Upper lobe of left lung (tissue), 6 donors: ENCODE measurements around the gene PSORS1C1. TPM values are rescaled to one million over a fixed set of nuclear protein-coding genes. Genes with fewer than 3 reads are reported as not detected.

Experiments used
- ATAC-seq, 2 donors: fragments of 200-7000 bp; cut with Tn5 transposase; one replicate each; pipeline ENCODE4 v1.9.1; 2022; ENCODE audit warnings: mild to moderate bottlenecking in 2 of 2, moderate library complexity in 2 of 2; ENCODE audit not compliant: low FRiP score in 2 of 2
- DNase-seq, 2 donors: peaks; one replicate each; pipeline ENCODE4 v3.0.0-alpha.2; 2019 to 2020
- H3K27ac ChIP-seq, 4 donors: fragments of 200-600 bp; sonication (generic); one replicate each; pipeline ENCODE4 v1.5.1; 2016 to 2019
- H3K27me3 ChIP-seq, 4 donors: fragments of 200-600 bp; sonication (generic); one replicate each; pipeline ENCODE4 v1.5.1; 2017 to 2019
- H3K36me3 ChIP-seq, 4 donors: fragments of 200-600 bp; sonication (generic); one replicate each; pipeline ENCODE4 v1.5.1; 2016 to 2019
- H3K4me1 ChIP-seq, 4 donors: fragments of 200-600 bp; sonication (generic); one replicate each; pipeline ENCODE4 v1.5.1; 2018 to 2019
- H3K4me3 ChIP-seq, 4 donors: fragments of 200-600 bp; sonication (generic); one replicate each; pipeline ENCODE4 v1.5.1; 2017 to 2019; ENCODE audit warnings: mild to moderate bottlenecking in 2 of 4, moderate library complexity in 1 of 4
- H3K9me3 ChIP-seq, 4 donors: fragments of 200-600 bp; sonication (generic); one replicate each; pipeline ENCODE4 v1.5.1; 2018 to 2019
- EP300 ChIP-seq, 4 donors: sonication (generic); formaldehyde crosslinking; IDR thresholded peaks; one replicate each; pipeline ENCODE4 v1.5.1; 2017; ENCODE audit warnings: antibody characterized with exemption in 4 of 4, control low read depth in 2 of 4
- POLR2A ChIP-seq, 4 donors: fragments of 450-650 bp; IDR thresholded peaks; one replicate each; pipeline ENCODE4 v1.5.1; 2016 to 2017; ENCODE audit warnings: antibody characterized with exemption in 4 of 4, mild to moderate bottlenecking in 2 of 4
- POLR2AphosphoS5 ChIP-seq, 2 donors: sonication (generic); formaldehyde crosslinking; IDR thresholded peaks; one replicate each; pipeline ENCODE4 v1.5.1; 2017; ENCODE audit warnings: antibody characterized with exemption in 2 of 2
- WGBS, 2 donors: methylation state at CpG; one replicate each; pipeline ENCODE4 v1.1.5; 2017 to 2018; 5-methylcytosine and 5-hydroxymethylcytosine counted together
- total RNA-seq, 6 donors: library from RNA; depleted of rRNA in 4 of 6; stranded (reverse); fragments of >200 nt in 4 of 6; gene quantifications; one replicate each; pipeline versions ENCODE4 v1.1.0 to v1.2.1, GENCODE V29; 2016 to 2021
- TF ChIP-seq, protein P1 (sequence below), 6 experiments: fragments of 450-650 bp in 4 of 6; fragments of 200-600 bp in 2 of 6; sonication (generic) in 2 of 6; IDR thresholded peaks; one replicate each; pipeline ENCODE4 v1.5.1; 2016 to 2019; ENCODE audit warnings: antibody characterized with exemption in 6 of 6
- donor health status: DM: no; HTN: no; CAD: no; lungs with moderate emphysema.
- donor health status: DM: no; HTN: yes; CAD: no; lungs with severe emphysema.

PSORS1C1 gene
- total RNA-seq, 6 donors from 2014 or later = 3.2 to 9.4 (median 4.4) TPM

DNA sequence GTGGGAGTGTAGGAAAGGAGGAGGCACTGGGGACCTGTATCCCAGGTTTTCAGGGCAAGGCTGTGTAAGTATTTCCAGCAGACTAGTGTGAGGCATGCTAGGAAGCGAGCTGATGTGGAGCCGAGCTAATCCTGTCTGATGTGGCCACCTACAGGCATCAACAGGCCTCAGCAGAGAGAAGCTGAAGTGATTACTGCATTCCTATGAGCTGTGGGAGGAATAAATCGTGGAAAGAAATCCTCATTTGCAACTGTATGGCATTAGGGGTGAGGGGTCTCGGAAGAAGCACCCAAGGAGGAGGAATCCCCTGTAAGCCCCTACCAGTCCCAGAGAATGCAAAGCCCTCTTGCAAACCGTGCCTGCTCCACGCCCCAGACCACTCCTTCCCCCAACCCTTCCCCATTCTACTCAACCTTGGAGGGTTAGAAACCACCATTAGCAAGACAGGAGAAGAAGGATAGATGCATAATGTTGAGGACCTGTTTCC is 43.8 kb upstream of the PSORS1C1 start:
- 50 to 67% methylated on average over 6 of the region's 6 CpGs for WGBS, 2 donors
- Histone ChIP-seq H3K9me3 (no peaks in the 10 kb centered on the region), H3K27ac (no peak overlapping the region), H3K27me3 (no peaks in the 10 kb centered on the region), H3K36me3 (no peaks in the 10 kb centered on the region), H3K4me3 (no peak overlapping the region), H3K4me1 (peaks cover 7 to 10% (median 9%) of the 10 kb centered on the region in 4 donors)
- ATAC-seq = peak in 1 of 2 donors; percentile 82
- TF ChIP-seq, protein P1, sequence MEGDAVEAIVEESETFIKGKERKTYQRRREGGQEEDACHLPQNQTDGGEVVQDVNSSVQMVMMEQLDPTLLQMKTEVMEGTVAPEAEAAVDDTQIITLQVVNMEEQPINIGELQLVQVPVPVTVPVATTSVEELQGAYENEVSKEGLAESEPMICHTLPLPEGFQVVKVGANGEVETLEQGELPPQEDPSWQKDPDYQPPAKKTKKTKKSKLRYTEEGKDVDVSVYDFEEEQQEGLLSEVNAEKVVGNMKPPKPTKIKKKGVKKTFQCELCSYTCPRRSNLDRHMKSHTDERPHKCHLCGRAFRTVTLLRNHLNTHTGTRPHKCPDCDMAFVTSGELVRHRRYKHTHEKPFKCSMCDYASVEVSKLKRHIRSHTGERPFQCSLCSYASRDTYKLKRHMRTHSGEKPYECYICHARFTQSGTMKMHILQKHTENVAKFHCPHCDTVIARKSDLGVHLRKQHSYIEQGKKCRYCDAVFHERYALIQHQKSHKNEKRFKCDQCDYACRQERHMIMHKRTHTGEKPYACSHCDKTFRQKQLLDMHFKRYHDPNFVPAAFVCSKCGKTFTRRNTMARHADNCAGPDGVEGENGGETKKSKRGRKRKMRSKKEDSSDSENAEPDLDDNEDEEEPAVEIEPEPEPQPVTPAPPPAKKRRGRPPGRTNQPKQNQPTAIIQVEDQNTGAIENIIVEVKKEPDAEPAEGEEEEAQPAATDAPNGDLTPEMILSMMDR (IDR thresholded peaks at IDR 0.05) = peak in 3 of 6 experiments; percentile 35 to 70 (median 54)
- TF ChIP-seq POLR2A (IDR thresholded peaks at IDR 0.05) = no peak
- TF ChIP-seq POLR2AphosphoS5 (IDR thresholded peaks at IDR 0.05) = no peak
- TF ChIP-seq EP300 (IDR thresholded peaks at IDR 0.05) = no peak
- DNase-seq = peak in 1 of 2 donors; percentile 70

DNA sequence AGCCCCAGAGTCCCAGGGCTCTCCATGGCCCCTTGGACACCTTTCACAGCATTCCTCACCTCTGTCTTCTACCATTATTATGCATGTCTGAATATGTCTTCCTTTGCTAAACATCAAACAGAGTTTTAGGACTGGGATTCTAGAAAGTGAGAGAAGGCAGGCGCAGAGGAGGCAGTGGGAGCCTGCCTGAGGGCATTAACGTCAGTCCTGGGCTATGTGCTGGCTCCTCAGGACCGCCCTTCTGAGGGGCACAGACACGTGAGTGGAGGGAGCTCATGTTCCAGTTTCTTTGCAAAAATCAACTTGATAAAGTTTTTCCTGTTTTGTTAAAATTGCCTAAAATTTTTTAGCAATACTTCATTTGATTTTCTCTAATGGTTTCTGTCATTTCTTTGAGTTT is 40.2 kb upstream of the PSORS1C1 start:
- Histone ChIP-seq H3K4me3 (no peak overlapping the region), H3K9me3 (no peaks in the 10 kb centered on the region), H3K27ac (no peak overlapping the region), H3K36me3 (no peaks in the 10 kb centered on the region), H3K27me3 (no peaks in the 10 kb centered on the region), H3K4me1 (peaks cover 7 to 11% (median 9%) of the 10 kb centered on the region in 4 donors)
- ATAC-seq (no peak), DNase-seq (no peak)
- TF ChIP-seq POLR2AphosphoS5 (IDR thresholded peaks at IDR 0.05) (no peak), EP300 (IDR thresholded peaks at IDR 0.05) (no peak), POLR2A (IDR thresholded peaks at IDR 0.05) (no peak)
- TF ChIP-seq, protein P1 (IDR thresholded peaks at IDR 0.05) = no peak
- WGBS, 2 donors = 95 to 96% methylated on average over 4 of the region's 4 CpGs

DNA sequence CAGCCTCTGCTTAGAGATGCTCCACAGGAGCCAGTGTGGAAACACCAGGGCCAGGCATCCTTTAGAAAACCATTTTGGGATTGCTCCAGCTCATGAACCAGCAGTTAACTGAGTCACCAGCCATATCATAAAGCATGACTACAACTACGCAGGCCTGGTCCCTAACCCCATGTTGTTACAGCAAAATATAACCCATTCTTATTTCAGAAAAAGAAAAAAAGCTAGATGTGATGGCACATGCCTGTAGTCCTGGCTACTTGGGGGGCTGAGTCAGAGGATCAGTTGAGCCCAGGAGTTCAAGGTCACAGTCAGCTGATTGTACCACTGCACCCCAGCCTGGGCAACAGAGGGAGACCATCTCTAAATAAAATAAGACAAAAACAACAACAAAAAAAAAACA is 39.1 kb upstream of the PSORS1C1 start:
- no peak overlapping the region for H3K27ac ChIP-seq
- H3K4me3 ChIP-seq = no peak overlapping the region
- no peaks in the 10 kb centered on the region for H3K27me3 ChIP-seq
- H3K36me3 ChIP-seq = no peaks in the 10 kb centered on the region
- DNase-seq = no peak
- no peaks in the 10 kb centered on the region for H3K9me3 ChIP-seq
- no peak for ATAC-seq
- TF ChIP-seq, protein P1 (IDR thresholded peaks at IDR 0.05) = no peak
- no peak for TF ChIP-seq EP300 (IDR thresholded peaks at IDR 0.05)
- TF ChIP-seq POLR2A (IDR thresholded peaks at IDR 0.05) = no peak
- TF ChIP-seq POLR2AphosphoS5 (IDR thresholded peaks at IDR 0.05) = no peak
- WGBS, 2 donors = 92 to 100% methylated on average over 1 of the region's 1 CpG
- peaks cover 7 to 15% (median 13%) of the 10 kb centered on the region in 4 donors for H3K4me1 ChIP-seq

DNA sequence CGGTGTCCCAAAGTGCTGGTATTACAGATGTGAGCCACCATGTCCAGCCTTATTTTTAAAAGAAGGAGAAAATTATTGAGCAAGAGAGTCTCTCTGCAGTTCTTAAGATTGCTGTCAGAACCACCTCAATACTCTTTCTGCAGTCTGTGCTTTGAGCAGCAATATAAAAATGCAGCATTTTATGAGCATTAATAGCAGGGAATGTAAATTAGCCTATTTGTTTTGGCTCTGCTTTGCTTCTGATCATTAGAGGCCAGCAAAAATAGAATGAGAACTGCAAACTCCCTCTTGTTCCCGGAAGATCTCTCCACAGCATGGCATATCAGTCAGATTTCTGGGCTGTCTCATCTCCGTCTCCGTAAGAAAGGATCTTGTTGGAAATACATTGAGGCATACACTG is 38.0 kb upstream of the PSORS1C1 start:
- 89 to 92% methylated on average over 4 of the region's 4 CpGs for WGBS, 2 donors

More for the DNA sequence above, 38.0 kb upstream of the PSORS1C1 start:
- no peak overlapping the region for H3K27ac ChIP-seq
- no peaks in the 10 kb centered on the region for H3K27me3 ChIP-seq
- H3K4me3 ChIP-seq = no peak overlapping the region
- no peaks in the 10 kb centered on the region for H3K9me3 ChIP-seq
- TF ChIP-seq, protein P1 (IDR thresholded peaks at IDR 0.05) = no peak
- TF ChIP-seq POLR2A (IDR thresholded peaks at IDR 0.05) = no peak
- no peak for TF ChIP-seq EP300 (IDR thresholded peaks at IDR 0.05)
- TF ChIP-seq POLR2AphosphoS5 (IDR thresholded peaks at IDR 0.05) = no peak
- no peaks in the 10 kb centered on the region for H3K36me3 ChIP-seq
- no peak for DNase-seq
- ATAC-seq = no peak
- H3K4me1 ChIP-seq = peaks cover 7 to 15% (median 13%) of the 10 kb centered on the region in 4 donors
